Ishikawa (cell line): ENCODE measurements around the gene C1orf198.

Source experiments
- REST ChIP-seq: IDR thresholded peaks from 2 replicates; pipeline ENCODE4 v1.6.1; 2012; ENCODE audit warnings: low read depth, mild to moderate bottlenecking
- YY1 ChIP-seq: IDR thresholded peaks from 2 replicates; pipeline ENCODE4 v1.6.1; 2012; ENCODE audit warnings: low read depth

- TF ChIP-seq YY1 (no peak), REST (no peak)
These were observed 12.4 kb downstream of the C1orf198 start for GRCh38 chr1:230855886-230856285.
